Measurements from ENCODE around the gene WDR90.
A peak's percentile ranks its signal among the peaks of the same experiment; 100 is the strongest.

WDR90 gene

DNA sequence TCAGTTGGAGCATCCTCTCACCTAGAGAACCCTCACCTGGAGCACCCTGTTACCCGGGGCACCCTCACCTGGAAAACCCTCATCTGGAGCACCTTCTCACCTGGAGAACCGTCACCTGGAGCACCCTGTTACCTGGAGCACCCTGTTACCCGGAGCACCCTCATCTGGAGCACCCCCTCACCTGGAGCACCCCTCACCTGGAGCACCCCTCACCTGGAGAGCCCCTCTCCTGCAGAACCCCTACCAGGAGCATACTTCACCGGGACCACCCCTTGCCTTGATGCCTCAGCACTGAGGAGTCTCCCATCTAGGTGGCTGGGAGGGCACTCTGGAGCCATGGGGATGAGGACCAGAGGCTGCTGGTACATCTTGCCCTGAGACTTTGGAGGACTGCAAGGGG is 59.8 kb downstream of the WDR90 start:
- ChIA-PET CTCF (interaction anchor here (1.3 to 10.1 kb wide), 4 partner anchors 11 to 347 kb away, joined by 3 to 210 read pairs (median 47); partner anchors contain the start of genes CHTF18, RHOT2 and RPUSD1), POLR2A (no interaction called here)
- no peak for DNase-seq (ENCODE audit: low read depth, low spot score)
- H3K4me3 ChIP-seq (ENCODE audit: low read depth, low read length) = no peak overlapping the region
- TF ChIP-seq, protein P1, sequence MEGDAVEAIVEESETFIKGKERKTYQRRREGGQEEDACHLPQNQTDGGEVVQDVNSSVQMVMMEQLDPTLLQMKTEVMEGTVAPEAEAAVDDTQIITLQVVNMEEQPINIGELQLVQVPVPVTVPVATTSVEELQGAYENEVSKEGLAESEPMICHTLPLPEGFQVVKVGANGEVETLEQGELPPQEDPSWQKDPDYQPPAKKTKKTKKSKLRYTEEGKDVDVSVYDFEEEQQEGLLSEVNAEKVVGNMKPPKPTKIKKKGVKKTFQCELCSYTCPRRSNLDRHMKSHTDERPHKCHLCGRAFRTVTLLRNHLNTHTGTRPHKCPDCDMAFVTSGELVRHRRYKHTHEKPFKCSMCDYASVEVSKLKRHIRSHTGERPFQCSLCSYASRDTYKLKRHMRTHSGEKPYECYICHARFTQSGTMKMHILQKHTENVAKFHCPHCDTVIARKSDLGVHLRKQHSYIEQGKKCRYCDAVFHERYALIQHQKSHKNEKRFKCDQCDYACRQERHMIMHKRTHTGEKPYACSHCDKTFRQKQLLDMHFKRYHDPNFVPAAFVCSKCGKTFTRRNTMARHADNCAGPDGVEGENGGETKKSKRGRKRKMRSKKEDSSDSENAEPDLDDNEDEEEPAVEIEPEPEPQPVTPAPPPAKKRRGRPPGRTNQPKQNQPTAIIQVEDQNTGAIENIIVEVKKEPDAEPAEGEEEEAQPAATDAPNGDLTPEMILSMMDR (IDR thresholded peaks at IDR 0.05; ENCODE audit: insufficient read depth, low read length, missing control alignments) = no peak

GRCh38 chr16:709566-710499 is 60.7 kb downstream of the WDR90 start:
- TF ChIP-seq, protein P1 (IDR thresholded peaks at IDR 0.05; ENCODE audit: insufficient read depth, low read length, missing control alignments) = no peak
- H3K4me3 ChIP-seq (ENCODE audit: low read depth, low read length) = no peak overlapping the region
- peak; percentile 17 for DNase-seq (ENCODE audit: low read depth, low spot score)
- ChIA-PET POLR2A (no interaction called here), CTCF (interaction anchor here (0.6 to 10.1 kb wide), 16 partner anchors 8 to 485 kb away, joined by 3 to 210 read pairs (median 4); partner anchors contain the start of genes CHTF18, CIAO3, RHOT2 and RPUSD1)

DNA sequence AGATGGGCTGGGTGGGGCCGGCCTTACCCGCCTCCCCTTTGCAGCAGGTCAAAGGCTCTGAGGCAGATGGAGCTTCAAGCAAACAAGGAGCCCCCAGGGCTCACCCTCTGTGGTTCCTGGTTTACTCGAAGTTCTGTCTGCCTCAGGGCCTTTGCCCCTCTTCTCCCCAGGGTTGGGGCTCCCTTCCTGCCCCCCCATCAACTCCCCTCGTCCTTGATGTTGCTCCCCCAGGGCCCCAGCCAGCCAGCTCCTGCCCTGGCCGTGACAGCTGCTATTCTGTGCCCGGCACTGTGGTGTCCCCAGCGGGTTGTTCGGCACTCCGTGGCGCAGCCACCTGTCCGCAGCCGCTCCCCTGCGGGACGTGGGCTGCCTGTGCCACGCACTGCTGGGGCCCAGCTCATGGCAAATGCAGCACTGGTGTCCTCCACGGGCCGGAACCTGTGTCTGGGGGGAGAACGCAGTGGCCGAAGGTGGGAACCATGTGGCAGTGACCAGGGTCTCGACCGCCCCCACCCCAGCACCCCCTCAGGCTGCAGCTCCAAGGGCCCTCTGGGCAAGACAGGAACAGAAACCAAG is 61.4 kb downstream of the WDR90 start:
- no peak overlapping the region for H3K4me3 ChIP-seq (ENCODE audit: low read depth, low read length)
- ChIA-PET CTCF (interaction anchor here (0.6 to 10.1 kb wide), 17 partner anchors 9 to 484 kb away, joined by 3 to 210 read pairs (median 4); partner anchors contain the start of genes CHTF18, CIAO3, RHOT2 and RPUSD1), POLR2A (no interaction called here)
- DNase-seq (ENCODE audit: low read depth, low spot score) = no peak
- TF ChIP-seq, protein P1 (IDR thresholded peaks at IDR 0.05; ENCODE audit: insufficient read depth, low read length, missing control alignments) = no peak

DNA sequence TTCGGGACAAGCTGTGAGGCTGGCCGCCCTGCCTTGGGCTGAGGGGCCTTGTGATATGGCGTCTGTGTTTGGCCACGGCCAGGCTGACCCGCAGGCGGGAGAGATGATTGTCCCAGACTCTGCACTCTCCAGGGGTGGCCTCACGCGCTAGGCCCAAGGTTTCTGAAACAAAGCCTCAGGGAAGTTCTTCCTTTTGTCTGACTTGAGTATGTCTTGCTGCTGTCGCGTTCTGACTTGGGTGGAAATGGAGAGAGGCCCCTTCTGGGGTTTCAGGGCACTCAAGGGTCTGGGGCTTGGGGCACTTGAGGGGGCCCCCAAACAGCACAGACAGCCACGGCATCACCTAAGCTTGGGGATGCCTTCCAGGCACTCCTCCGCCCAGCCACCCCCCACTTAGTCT is 61.9 kb downstream of the WDR90 start:
- POLR2A ChIA-PET = no interaction called here
- H3K4me3 ChIP-seq (ENCODE audit: low read depth, low read length) = no peak overlapping the region
- TF ChIP-seq, protein P1 (IDR thresholded peaks at IDR 0.05; ENCODE audit: insufficient read depth, low read length, missing control alignments) = no peak
- DNase-seq (ENCODE audit: low read depth, low spot score) = no peak
- CTCF ChIA-PET = interaction anchor here (0.7 to 10.1 kb wide), 12 partner anchors 9 to 483 kb away, joined by 3 to 210 read pairs (median 6); partner anchors contain the start of genes CHTF18, CIAO3, RPUSD1 and WDR24

DNA sequence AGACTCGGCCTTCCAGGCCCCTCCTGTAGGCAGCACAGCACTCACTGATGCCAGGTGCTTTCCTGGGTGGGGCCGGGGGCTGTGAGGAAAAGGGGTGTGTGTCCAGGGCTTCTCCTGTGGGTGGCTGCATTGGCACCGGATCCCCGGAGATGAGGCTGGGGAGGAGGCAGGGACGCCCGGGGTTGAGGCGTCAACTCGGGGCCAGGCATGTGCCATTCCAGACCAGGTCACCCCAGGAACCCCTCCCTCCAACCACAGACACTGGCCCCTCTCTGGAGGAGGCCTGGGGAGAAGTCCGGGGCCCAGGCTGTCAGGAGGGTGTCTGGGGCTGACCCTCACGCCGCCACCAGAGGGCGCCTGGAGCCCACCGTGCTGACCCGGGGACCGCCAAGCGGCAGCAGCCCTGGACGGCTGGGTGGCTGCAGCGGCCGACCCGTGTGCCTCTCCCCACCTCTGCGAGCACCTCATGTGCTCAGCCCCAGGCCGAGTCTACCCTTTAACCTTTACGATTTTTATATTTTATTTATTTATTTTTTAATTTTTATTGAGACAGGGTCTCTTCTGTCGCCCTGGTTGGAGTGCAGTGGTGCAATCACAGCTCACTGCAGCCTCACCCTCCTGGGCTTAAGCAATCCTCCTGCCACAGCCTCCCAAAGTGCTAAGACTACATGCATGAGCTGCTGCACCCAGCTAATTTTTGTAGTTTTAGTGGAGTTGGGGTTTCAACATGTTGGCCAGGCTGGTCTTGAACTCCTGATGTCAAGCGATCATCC is 62.6 kb downstream of the WDR90 start:
- POLR2A ChIA-PET = interaction anchor here (1.1 kb wide), 2 partner anchors 10 to 71 kb away, joined by 4 read pairs; no protein-coding TSS in a partner anchor
- TF ChIP-seq, protein P1 (IDR thresholded peaks at IDR 0.05; ENCODE audit: insufficient read depth, low read length, missing control alignments) = peak; percentile 96
- CTCF ChIA-PET = interaction anchor here (0.6 to 10.1 kb wide), 32 partner anchors 8 to 399 kb away, joined by 3 to 210 read pairs (median 6); partner anchors contain the start of genes ANTKMT, CCDC78, CHTF18 and CIAO3
- DNase-seq (ENCODE audit: low read depth, low spot score) = no peak
- H3K4me3 ChIP-seq (ENCODE audit: low read depth, low read length) = no peak overlapping the region
